Mesothelial cell of epicardium (in vitro differentiated cells): ENCODE data around the gene AREL1. TPM values are rescaled to one million over a fixed set of nuclear protein-coding genes. Genes with fewer than 3 reads are reported as not detected.

Experiments used
- DNase-seq, 2 experiments: peaks; one replicate each; pipeline ENCODE4 v3.0.0; 2021; ENCODE audit warnings: low spot score in 2 of 2; ENCODE audit not compliant: unreplicated experiment in 2 of 2
- H3K27ac Mint-ChIP-seq: 2 replicates; pipeline ENCODE4 v1.8.0; 2021; ENCODE audit warnings: mixed read lengths
- H3K27me3 Mint-ChIP-seq: 2 replicates; pipeline ENCODE4 v1.8.0; 2021; ENCODE audit warnings: low read depth, mixed read lengths
- H3K36me3 Mint-ChIP-seq: 2 replicates; pipeline ENCODE4 v1.8.0; 2021; ENCODE audit warnings: mixed read lengths
- H3K4me1 Mint-ChIP-seq: 2 replicates; pipeline ENCODE4 v1.8.0; 2021; ENCODE audit warnings: mixed read lengths
- H3K4me3 Mint-ChIP-seq: 2 replicates; pipeline ENCODE4 v1.8.0; 2021; ENCODE audit warnings: mild to moderate bottlenecking, moderate library complexity, mixed read lengths
- H3K9me3 Mint-ChIP-seq: 2 replicates; pipeline ENCODE4 v1.8.0; 2021; ENCODE audit warnings: mixed read lengths
- CTCF ChIP-seq: fragments of 200-600 bp; sonication (generic); IDR thresholded peaks from one replicate; pipeline ENCODE4 v1.5.0; 2021; ENCODE audit warnings: antibody characterized with exemption; ENCODE audit not compliant: unreplicated experiment
- total RNA-seq: library from RNA; stranded (reverse); gene quantifications from 3 replicates; pipeline ENCODE4 v1.2.1, GENCODE V29; 2021

Gene AREL1
- total RNA-seq, 1 donor from 2014 or later, result 55.5 TPM

- Mint-ChIP-seq H3K9me3 (peaks cover 17% of the 10 kb centered on the region), H3K4me1 (peaks cover 8% of the 10 kb centered on the region), H3K36me3 (peaks cover 21% of the 10 kb centered on the region), H3K27ac (no peak overlapping the region), H3K4me3 (no peak overlapping the region), H3K27me3 (no peaks in the 10 kb centered on the region)
- no peak for DNase-seq
- TF ChIP-seq CTCF, result no peak
Observed at GRCh38 chr14:74705613-74706500, 7.0 kb downstream of the AREL1 start.

GRCh38 chr14:74704656-74705055 lies 8.2 kb downstream of the AREL1 start:
- Mint-ChIP-seq H3K4me1 (no peaks in the 10 kb centered on the region), H3K27ac (no peak overlapping the region), H3K36me3 (peaks cover 24% of the 10 kb centered on the region), H3K9me3 (peaks cover 18% of the 10 kb centered on the region), H3K27me3 (no peaks in the 10 kb centered on the region), H3K4me3 (no peak overlapping the region)
- DNase-seq, result no peak
- no peak for TF ChIP-seq CTCF

- no peaks in the 10 kb centered on the region for H3K27me3 Mint-ChIP-seq
- no peak for TF ChIP-seq CTCF
- peaks cover 24% of the 10 kb centered on the region for H3K36me3 Mint-ChIP-seq
- no peak overlapping the region for H3K27ac Mint-ChIP-seq
- H3K9me3 Mint-ChIP-seq, result peaks cover 18% of the 10 kb centered on the region
- no peak for DNase-seq
- no peak overlapping the region for H3K4me3 Mint-ChIP-seq
- no peaks in the 10 kb centered on the region for H3K4me1 Mint-ChIP-seq
Observed at GRCh38 chr14:74703043-74703442, 9.8 kb downstream of the AREL1 start.

GRCh38 chr14:74702293-74702692 lies 10.6 kb downstream of the AREL1 start:
- H3K9me3 Mint-ChIP-seq, result peaks cover 18% of the 10 kb centered on the region
- TF ChIP-seq CTCF, result no peak
- H3K36me3 Mint-ChIP-seq, result peaks cover 24% of the 10 kb centered on the region
- H3K27me3 Mint-ChIP-seq, result no peaks in the 10 kb centered on the region
- no peak for DNase-seq
- H3K27ac Mint-ChIP-seq, result no peak overlapping the region
- H3K4me3 Mint-ChIP-seq, result no peak overlapping the region
- H3K4me1 Mint-ChIP-seq, result no peaks in the 10 kb centered on the region

- Mint-ChIP-seq H3K36me3 (peaks cover 24% of the 10 kb centered on the region), H3K9me3 (peaks cover 18% of the 10 kb centered on the region)
- no peak for DNase-seq
Observed at GRCh38 chr14:74698465-74698864, 14.4 kb downstream of the AREL1 start.

More at GRCh38 chr14:74698465-74698864, 14.4 kb downstream of the AREL1 start:
- no peak overlapping the region for H3K27ac Mint-ChIP-seq
- H3K4me1 Mint-ChIP-seq, result no peaks in the 10 kb centered on the region
- H3K4me3 Mint-ChIP-seq, result no peak overlapping the region
- no peaks in the 10 kb centered on the region for H3K27me3 Mint-ChIP-seq
- no peak for TF ChIP-seq CTCF
